Stimulated activated naive CD8-positive, alpha-beta T cell treated with anti-CD3 and anti-CD28 coated beads, Interleukin-15, Interleukin-2, amounts not matched to agents 100 ng/mL and 50 ng/mL, for 24 hours (primary cell): ENCODE measurements around the gene GATD1.
"Not testable (repeated sequence)": the region's sequence is repeated elsewhere in the genome, so short reads cannot be mapped to it uniquely, and the experiment has no call there.

Source experiments
- H3K27ac Mint-ChIP-seq: one replicate; pipeline ENCODE4 v1.8.0; 2021; ENCODE audit warnings: mild to moderate bottlenecking, mixed read lengths
- H3K27me3 Mint-ChIP-seq: one replicate; pipeline ENCODE4 v1.8.0; 2021; ENCODE audit warnings: mixed read lengths
- H3K36me3 Mint-ChIP-seq: one replicate; pipeline ENCODE4 v1.8.0; 2021; ENCODE audit warnings: low read depth, mixed read lengths
- H3K4me1 Mint-ChIP-seq: one replicate; pipeline ENCODE4 v1.8.0; 2021; ENCODE audit warnings: low read depth, mixed read lengths
- H3K4me3 Mint-ChIP-seq: one replicate; pipeline ENCODE4 v1.8.0; 2021; ENCODE audit warnings: mild to moderate bottlenecking, mixed read lengths
- H3K9me3 Mint-ChIP-seq: one replicate; pipeline ENCODE4 v1.8.0; 2021; ENCODE audit warnings: mixed read lengths

GATD1 gene

DNA sequence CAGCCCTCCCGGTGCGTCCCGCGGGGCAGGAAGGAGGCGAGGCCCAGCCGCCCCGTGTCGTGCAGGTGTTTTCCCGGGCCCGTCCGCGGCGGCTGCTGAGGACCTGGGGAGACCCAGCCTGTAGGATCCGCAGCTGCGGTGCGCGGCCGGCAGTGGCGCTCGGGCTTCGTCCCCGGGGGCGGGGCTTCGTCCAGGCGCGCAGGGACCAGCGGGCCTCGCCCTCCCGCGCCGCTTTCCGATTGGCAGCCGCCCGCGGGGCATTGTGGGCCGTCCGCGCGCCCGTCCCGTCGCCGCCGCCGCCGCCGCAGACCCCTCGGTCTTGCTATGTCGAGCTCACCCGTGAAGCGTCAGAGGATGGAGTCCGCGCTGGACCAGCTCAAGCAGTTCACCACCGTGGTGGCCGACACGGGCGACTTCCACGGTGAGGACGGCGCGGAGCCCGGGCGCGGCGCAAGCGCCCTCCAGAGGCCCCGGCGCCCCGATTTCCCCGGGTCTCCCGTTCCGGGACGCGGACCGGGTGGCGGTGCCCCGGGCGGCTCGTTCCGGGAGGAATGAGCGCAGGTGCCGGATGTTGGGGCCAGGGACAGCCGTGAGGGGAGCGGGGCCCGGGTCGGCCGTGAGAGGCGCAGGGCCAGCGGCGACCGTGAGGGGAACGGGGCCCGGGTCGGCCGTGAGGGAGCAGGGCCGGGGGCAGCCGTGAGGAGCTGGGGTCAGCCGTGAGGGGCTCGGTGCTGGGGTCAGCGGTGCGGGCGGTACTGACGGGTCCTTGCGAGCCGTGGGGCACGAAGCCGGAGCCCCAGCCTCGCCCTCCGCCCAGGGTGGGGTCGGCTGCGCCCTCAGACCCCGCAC, 29.9 kb downstream of the GATD1 start, which contains the start of gene TALDO1:
Gene TALDO1 (plus strand): TSS at position 307 of the 849 bp plus-strand sequence. CDS start 18 bp downstream, at position 325.
- Mint-ChIP-seq H3K36me3 (peaks cover 4% of the 10 kb centered on the region), H3K9me3 (no peaks in the 10 kb centered on the region), H3K27me3 (no peaks in the 10 kb centered on the region), H3K27ac (peak within 1 kb of the TSS; percentile 91), H3K4me3 (peak within 1 kb of the TSS; percentile 89), H3K4me1 (peaks cover 20% of the 10 kb centered on the region)

- Mint-ChIP-seq H3K36me3 (peaks cover 4% of the 10 kb centered on the region), H3K27me3 (no peaks in the 10 kb centered on the region), H3K4me1 (peaks cover 20% of the 10 kb centered on the region), H3K27ac (no peak overlapping the region), H3K4me3 (peak overlapping the region; percentile 81), H3K9me3 (no peaks in the 10 kb centered on the region)
Measured at GRCh38 chr11:746289-747157, 30.8 kb downstream of the GATD1 start.

DNA sequence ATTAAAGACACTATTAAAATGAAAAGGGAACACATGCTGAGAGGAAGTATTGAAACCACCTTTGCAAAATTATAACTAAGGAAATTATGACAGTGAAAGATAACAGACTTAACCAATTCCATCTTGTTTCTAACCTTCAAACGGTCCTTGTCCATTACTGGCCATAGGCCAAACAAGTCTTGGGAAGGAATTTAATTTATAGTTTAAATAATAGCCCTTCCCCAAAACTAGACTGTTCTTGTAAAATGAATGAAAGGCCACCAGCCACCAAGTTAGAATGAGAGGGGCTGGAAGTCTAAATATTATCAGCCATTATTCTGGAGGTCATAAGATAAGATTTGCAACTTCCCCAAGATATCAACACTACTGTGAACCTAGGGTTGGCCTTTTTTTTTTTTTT, 31.9 kb downstream of the GATD1 start:
- Mint-ChIP-seq H3K4me1 (peaks cover 20% of the 10 kb centered on the region), H3K27me3 (no peaks in the 10 kb centered on the region)

DNA sequence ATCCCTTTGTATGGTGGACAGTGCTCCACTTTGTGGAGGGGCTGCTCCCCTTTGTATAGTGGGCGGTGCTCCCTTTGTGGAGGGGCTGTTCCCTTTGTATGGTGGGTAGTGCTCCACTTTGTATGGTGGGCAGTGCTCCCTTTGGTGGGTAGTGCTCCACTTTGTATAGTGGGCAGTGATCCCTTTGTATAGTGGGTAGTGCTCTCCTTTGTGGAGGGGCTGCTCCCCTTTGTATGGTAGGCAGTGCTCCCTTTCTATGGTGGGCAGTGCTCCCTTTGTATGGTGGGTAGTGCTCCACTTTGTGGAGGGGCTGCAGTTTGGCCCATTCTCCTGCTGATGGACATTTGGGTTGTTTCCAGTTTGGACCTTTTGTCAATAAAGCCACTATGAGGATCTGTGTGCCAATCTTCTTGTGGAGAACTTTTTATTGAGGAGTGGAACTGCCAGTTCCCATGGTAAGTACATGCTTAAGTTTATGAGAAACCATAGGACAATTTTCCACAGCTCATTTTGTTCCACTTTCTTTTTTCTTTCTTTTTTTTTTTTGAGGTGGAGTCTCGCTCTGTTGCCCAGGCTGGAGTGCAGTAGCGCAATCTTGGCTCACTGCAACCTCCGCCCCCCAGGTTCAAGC, 34.6 kb downstream of the GATD1 start:
- Mint-ChIP-seq H3K4me3 (no peak overlapping the region), H3K27ac (no peak overlapping the region), H3K36me3 (no peaks in the 10 kb centered on the region), H3K9me3 (no peaks in the 10 kb centered on the region), H3K27me3 (peaks cover 2% of the 10 kb centered on the region), H3K4me1 (peaks cover 9% of the 10 kb centered on the region)

More for the DNA sequence above, 31.9 kb downstream of the GATD1 start:
- H3K36me3 Mint-ChIP-seq: peaks cover 4% of the 10 kb centered on the region
- H3K4me3 Mint-ChIP-seq: no peak overlapping the region
- H3K27ac Mint-ChIP-seq: no peak overlapping the region
- H3K9me3 Mint-ChIP-seq: no peaks in the 10 kb centered on the region

- H3K4me3 Mint-ChIP-seq: no peak overlapping the region
- H3K27me3 Mint-ChIP-seq: peaks cover 4% of the 10 kb centered on the region
- H3K4me1 Mint-ChIP-seq: peaks cover 14% of the 10 kb centered on the region
- no peaks in the 10 kb centered on the region for H3K9me3 Mint-ChIP-seq
- H3K36me3 Mint-ChIP-seq: no peaks in the 10 kb centered on the region
- no peak overlapping the region for H3K27ac Mint-ChIP-seq
Measured at GRCh38 chr11:742156-742546, 35.1 kb downstream of the GATD1 start.

DNA sequence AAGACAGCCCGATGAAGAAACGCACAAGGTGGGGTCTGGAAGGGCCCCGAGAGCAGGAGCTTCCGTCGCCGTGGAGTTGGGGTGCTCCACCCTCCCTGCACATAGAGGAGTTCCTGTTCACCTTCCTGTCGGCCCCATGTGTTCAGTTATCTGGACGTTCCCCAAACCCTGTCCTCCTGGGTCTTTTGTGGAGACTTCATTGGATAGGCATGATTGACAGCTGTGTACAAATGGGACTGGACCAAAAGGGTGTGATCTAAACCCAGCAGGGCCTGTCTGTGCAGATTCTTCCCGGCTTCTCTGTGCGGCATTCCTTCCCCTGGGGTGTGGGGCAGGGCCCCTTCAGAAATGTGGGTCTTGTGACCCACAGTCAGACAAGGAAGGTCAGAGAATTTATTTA, 39.4 kb downstream of the GATD1 start:
- not testable (repeated sequence) for H3K27ac Mint-ChIP-seq, H3K9me3 Mint-ChIP-seq, H3K27me3 Mint-ChIP-seq, H3K36me3 Mint-ChIP-seq
- peaks cover 15% of the 10 kb centered on the region for H3K4me1 Mint-ChIP-seq
- H3K4me3 Mint-ChIP-seq: peak overlapping the region; percentile 19

- Mint-ChIP-seq H3K27me3 (peaks cover 4% of the 10 kb centered on the region), H3K4me1 (peaks cover 15% of the 10 kb centered on the region), H3K27ac (no peak overlapping the region), H3K36me3 (no peaks in the 10 kb centered on the region), H3K4me3 (peak overlapping the region; percentile 19), H3K9me3 (no peaks in the 10 kb centered on the region)
Measured at GRCh38 chr11:737366-737765, 39.9 kb downstream of the GATD1 start.

GRCh38 chr11:734541-734940, 42.7 kb downstream of the GATD1 start:
- H3K4me1 Mint-ChIP-seq: peaks cover 15% of the 10 kb centered on the region
- not testable (repeated sequence) for H3K27me3 Mint-ChIP-seq, H3K9me3 Mint-ChIP-seq, H3K4me3 Mint-ChIP-seq, H3K27ac Mint-ChIP-seq, H3K36me3 Mint-ChIP-seq

GRCh38 chr11:733072-733471, 44.2 kb downstream of the GATD1 start:
- Mint-ChIP-seq H3K27me3 (peaks cover 4% of the 10 kb centered on the region), H3K4me1 (peaks cover 15% of the 10 kb centered on the region), H3K27ac (no peak overlapping the region), H3K9me3 (no peaks in the 10 kb centered on the region), H3K4me3 (no peak overlapping the region), H3K36me3 (no peaks in the 10 kb centered on the region)

DNA sequence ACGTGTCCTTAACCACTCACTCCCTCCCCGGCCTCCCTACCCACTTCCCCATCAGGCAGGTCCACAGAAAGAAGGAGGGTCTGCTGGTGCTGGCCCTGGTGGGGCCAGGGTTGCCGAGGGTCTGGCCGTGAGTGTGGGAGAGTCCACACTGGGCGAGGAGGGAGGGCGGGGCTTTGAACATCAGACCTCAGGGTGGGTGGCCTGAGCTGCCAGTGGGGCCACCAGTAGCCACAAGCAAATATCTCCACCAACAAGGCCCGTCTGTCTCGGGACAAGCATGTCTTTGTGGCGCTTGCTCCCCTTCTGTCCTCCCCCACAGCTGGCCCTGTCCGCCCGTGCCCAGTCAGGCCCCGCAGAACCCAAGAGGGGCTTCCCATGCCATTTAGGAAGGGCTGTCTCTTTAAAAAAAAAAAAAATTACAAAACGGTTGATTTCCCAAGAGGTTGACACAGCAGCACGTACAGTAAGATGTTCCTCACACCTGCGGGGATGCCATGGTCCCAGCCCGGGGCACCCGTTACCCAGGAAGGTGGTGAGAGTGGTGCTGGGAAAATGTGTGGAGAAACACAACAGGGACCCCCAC, 47.7 kb downstream of the GATD1 start:
- no peak overlapping the region for H3K27ac Mint-ChIP-seq
- H3K4me3 Mint-ChIP-seq: no peak overlapping the region
- peaks cover 6% of the 10 kb centered on the region for H3K4me1 Mint-ChIP-seq
- H3K27me3 Mint-ChIP-seq: peaks cover 3% of the 10 kb centered on the region
- H3K9me3 Mint-ChIP-seq: no peaks in the 10 kb centered on the region
- no peaks in the 10 kb centered on the region for H3K36me3 Mint-ChIP-seq

- peaks cover 8% of the 10 kb centered on the region for H3K4me1 Mint-ChIP-seq
- H3K27ac Mint-ChIP-seq: no peak overlapping the region
- peaks cover 3% of the 10 kb centered on the region for H3K27me3 Mint-ChIP-seq
- no peaks in the 10 kb centered on the region for H3K36me3 Mint-ChIP-seq
- no peaks in the 10 kb centered on the region for H3K9me3 Mint-ChIP-seq
- H3K4me3 Mint-ChIP-seq: no peak overlapping the region
Measured at GRCh38 chr11:728901-729491, 48.3 kb downstream of the GATD1 start.

DNA sequence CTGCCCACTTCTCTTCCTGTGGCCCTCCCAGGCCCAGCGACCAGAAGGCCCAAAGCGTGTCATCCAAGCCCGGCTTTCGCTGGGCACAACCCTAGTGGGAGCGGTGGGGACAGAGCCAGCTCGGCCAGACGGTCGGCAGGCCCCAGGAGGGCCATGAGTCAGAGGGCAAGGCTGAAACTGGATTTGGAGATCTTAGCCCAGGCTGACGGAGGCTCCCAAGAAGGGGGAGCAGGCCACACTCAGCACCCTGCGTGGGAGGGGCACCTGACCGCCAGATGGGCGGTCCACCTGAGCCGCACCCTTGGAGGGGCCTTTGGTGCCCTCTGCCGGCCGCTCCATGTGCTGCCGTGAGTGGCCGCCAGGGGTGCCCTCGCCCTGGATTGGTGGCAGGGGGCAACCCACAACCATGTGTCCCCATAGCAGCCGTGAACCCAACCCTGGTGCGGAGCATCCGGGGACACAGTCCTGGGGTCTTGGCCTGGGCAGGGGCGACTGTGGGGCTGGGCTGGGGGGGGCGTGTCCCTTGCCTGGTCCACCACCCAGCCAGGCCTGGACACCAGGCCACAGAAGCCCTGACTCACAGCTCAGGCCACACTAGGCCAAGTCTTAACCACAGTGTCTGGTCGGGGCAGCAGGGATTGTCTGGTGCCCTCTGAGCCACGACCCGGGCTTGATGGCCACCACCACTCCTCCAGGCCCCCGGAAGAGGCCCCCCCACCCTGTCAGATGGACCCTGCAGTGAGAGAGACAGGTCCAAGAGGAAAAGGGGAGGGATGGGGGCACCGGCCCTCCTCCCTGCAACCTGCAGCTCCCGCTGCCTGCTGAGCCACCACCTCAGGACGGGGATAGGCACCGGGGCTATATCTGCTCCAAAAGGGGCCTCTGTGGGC, 49.2 kb downstream of the GATD1 start:
- Mint-ChIP-seq H3K9me3 (no peaks in the 10 kb centered on the region), H3K27ac (no peak overlapping the region), H3K27me3 (peaks cover 7% of the 10 kb centered on the region), H3K4me1 (peaks cover 11% of the 10 kb centered on the region), H3K4me3 (no peak overlapping the region), H3K36me3 (no peaks in the 10 kb centered on the region)

- Mint-ChIP-seq H3K4me3 (no peak overlapping the region), H3K27me3 (peaks cover 8% of the 10 kb centered on the region), H3K27ac (no peak overlapping the region), H3K4me1 (peaks cover 13% of the 10 kb centered on the region), H3K36me3 (no peaks in the 10 kb centered on the region), H3K9me3 (no peaks in the 10 kb centered on the region)
Measured at GRCh38 chr11:727281-727701, 50.0 kb downstream of the GATD1 start.
